GOT3 (cell line): Measurements from ENCODE around the gene IGFBP5.

Experiments
- DNase-seq: peaks from one replicate; lab custom pipeline; 2025; ENCODE audit warnings: mixed read lengths; lab: John Stamatoyannopoulos, UW

The IGFBP5 gene

GRCh38 chr2:216664593-216665034 is 30.7 kb downstream of the IGFBP5 start:
- DNase-seq: no peak

- no peak for DNase-seq
Observed at GRCh38 chr2:216663846-216664245, 31.5 kb downstream of the IGFBP5 start.

- DNase-seq: no peak
Observed at GRCh38 chr2:216663106-216663505, 32.2 kb downstream of the IGFBP5 start.

GRCh38 chr2:216661639-216662375 is 33.5 kb downstream of the IGFBP5 start:
- DNase-seq: no peak

GRCh38 chr2:216661051-216661450 is 34.3 kb downstream of the IGFBP5 start:
- no peak for DNase-seq

GRCh38 chr2:216660496-216660895 is 34.9 kb downstream of the IGFBP5 start:
- DNase-seq: no peak

DNA sequence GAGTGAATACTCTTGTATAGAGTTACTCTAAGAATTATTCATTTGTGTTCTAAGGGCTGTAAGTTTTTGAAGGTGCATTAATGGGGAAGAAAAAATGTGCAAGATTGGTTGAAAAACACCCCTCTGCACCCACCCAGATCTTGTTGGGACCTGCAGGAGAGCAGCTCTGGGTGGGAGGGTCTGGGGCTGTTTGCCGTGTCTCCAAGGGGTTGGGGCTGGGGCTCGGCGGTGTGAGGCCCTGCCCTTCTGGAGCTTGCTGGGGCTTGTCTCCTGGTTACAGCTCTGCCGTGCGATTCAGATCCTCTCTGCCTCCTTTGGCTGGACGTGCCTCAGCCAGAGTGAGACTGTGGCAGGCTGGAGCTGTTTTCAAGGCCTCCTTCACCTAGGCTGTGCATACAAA is 36.1 kb downstream of the IGFBP5 start:
- no peak for DNase-seq

GRCh38 chr2:216658757-216659156 is 36.6 kb downstream of the IGFBP5 start:
- DNase-seq: no peak

GRCh38 chr2:216657980-216658379 is 37.4 kb downstream of the IGFBP5 start:
- no peak for DNase-seq

DNA sequence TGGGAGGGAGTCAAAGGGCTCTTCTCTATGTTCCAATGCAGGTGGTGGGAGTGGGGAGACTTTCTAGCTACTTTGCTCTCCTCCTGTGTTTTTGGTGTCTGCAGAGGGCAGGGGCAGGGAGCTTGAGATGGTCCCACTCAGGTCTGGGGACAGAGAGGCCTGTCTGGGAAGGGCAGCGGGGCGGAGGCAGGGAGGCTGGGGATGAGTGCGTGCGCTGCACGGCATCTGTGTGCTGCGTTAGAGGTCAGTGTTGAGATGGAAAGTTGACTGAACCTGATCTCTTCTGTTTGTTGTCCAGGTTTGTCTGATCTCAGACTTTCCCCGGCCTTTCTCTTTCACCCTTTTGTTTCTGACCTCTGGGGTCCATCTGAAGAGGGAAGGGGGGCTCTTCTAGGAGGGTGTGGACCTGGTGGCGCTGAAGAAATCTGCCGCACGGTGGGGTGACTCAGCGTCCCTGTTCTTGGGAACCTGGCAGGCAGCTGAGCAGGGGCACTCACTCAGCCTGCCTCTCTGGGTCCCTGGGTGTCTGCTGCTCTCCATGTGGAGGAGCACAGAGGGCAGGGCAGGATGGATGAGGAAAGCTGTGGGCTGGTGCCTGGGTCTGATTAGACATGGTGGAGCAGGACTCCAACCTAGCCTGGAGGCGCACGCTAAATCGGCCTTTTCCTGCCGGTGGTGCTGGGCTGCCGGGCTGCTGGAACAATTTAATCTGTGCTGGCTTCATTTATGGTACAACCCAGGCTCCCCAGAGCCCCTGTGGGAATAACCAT is 38.1 kb downstream of the IGFBP5 start:
- DNase-seq: no peak

DNA sequence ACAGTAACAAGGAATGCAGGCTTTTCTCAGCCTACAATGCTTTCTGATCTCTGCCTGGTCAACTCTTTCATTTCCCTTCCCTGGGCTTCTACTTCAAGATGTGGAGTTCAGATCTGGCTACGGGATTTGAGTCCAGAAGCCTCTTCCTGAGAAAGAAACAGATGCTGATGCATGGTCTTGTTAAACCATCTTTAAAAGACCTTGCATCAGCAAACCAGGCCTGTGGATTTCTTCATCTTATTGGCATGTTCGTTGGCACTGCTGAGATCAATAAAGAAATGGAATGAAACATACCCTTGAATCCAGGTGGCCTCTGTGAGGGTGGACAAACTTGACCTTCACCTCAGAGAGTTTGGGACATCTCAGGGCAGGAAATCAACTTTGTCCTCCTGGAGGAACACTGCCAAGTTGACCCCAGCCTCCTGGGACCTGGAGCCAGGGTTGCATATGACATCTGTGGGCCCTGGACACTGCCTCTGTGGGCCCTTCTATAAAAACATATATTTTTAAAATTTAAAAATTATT is 40.8 kb downstream of the IGFBP5 start:
- DNase-seq: no peak

GRCh38 chr2:216653931-216654365 is 41.4 kb downstream of the IGFBP5 start:
- no peak for DNase-seq

GRCh38 chr2:216653093-216653799 is 42.1 kb downstream of the IGFBP5 start:
- DNase-seq: no peak

GRCh38 chr2:216652566-216652965 is 42.8 kb downstream of the IGFBP5 start:
- DNase-seq: no peak

DNA sequence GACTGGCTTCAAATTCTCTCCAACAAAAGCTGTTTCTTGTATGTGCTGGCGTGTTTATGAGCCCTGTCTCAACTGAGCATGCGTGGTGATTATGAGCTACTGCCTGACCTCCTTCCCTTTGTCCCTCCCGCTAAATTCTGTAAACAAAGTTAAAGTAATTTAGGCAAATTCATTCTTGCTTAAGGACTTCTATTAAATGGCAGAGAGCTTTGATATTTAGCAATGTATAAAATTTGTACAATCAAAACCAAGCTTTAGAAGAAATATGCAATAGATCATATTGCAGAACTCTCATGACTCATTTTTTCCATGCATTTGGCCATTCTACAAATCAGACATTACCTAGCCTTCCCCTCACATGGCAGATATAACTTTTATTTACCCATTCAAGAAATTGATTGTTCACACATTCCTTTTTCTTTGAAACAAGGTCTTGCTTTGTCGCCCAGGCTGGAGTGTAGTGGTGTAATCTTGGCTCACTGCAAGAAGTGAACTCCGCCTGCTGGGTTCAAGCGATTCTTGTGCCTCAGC is 43.9 kb downstream of the IGFBP5 start:
- DNase-seq: no peak

GRCh38 chr2:216650626-216651257 is 44.6 kb downstream of the IGFBP5 start:
- no peak for DNase-seq

- DNase-seq: no peak
Observed at GRCh38 chr2:216649574-216649973, 45.8 kb downstream of the IGFBP5 start.

GRCh38 chr2:216648105-216648504 is 47.2 kb downstream of the IGFBP5 start:
- no peak for DNase-seq

GRCh38 chr2:216646116-216646515 is 49.2 kb downstream of the IGFBP5 start:
- no peak for DNase-seq

- no peak for DNase-seq
Observed at GRCh38 chr2:216645636-216645950, 49.8 kb downstream of the IGFBP5 start.

DNA sequence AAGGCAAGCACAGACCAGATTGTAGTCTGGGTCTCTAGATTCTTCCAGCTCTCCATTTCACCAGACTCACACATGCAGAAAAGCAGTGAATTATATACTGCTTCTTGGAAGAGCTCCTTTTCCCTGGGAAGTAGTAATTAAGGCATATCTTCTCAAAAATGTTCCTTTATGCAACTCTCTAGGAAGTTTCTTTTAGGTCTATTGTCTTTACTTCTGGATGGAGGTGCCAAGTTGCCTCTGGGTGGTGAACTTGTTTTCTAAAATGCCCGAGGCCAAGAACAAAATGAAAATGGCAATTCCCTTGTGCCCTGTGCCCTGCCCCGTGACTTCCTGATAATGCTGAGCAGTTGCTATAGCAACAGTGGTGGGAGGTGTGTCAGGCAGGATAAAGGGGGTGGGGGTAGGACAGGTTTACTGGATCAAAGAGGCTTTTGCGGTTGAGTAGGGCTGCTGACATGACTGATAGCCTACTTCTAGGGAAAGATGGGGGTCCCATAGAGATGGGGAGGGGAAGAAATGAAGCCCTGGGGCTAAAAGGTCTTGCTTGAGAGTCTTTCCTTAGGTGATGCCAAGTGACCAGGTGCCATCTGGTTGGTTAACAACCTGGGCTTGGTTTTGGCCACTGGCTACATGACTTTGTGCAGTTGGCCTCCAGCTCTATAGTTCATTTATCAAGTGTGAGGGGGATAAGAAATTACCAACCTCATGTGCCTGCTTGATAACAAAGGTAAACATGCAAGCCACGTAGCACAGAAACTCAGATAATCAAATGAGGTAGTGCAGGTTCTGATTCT is 50.3 kb downstream of the IGFBP5 start:
- no peak for DNase-seq
